Retinal pigment epithelial cell (primary cell): Measurements from ENCODE around the gene ADAMTS6.

Experiments used
- DNase-seq: peaks from one replicate; pipeline ENCODE4 v3.0.0-alpha.2; 2010; ENCODE audit warnings: low read depth
- H3K4me3 ChIP-seq: 2 replicates; pipeline ENCODE4 v1.5.1; 2011; ENCODE audit warnings: mild to moderate bottlenecking, low read length, control low read depth, moderate library complexity
- TF ChIP-seq, protein P1 (sequence below): conservative IDR thresholded peaks from 2 replicates; pipeline ENCODE4 v1.5.1; 2011; ENCODE audit warnings: low read depth, low read length, control low read depth, inconsistent platforms

Gene ADAMTS6

DNA sequence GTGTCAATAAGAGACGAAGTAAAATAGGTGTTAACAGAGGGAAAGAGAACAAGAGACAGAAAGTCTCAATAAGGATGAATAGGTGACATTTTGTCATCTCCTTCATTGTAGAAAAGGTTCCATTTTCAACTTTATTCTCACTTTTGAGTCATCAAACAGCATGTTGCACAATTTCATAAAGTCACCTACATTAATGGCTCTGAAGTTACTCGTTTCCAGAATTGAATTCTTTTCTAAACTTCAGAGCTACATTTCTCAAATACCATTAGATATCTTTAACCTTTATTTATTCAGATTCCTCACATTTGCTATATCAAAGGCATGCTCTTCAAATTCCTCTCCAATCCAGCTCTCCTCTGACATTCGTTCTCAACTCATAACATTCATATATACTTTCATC, 13.1 kb downstream of the ADAMTS6 start:
- no peak overlapping the region for H3K4me3 ChIP-seq
- TF ChIP-seq, protein P1, sequence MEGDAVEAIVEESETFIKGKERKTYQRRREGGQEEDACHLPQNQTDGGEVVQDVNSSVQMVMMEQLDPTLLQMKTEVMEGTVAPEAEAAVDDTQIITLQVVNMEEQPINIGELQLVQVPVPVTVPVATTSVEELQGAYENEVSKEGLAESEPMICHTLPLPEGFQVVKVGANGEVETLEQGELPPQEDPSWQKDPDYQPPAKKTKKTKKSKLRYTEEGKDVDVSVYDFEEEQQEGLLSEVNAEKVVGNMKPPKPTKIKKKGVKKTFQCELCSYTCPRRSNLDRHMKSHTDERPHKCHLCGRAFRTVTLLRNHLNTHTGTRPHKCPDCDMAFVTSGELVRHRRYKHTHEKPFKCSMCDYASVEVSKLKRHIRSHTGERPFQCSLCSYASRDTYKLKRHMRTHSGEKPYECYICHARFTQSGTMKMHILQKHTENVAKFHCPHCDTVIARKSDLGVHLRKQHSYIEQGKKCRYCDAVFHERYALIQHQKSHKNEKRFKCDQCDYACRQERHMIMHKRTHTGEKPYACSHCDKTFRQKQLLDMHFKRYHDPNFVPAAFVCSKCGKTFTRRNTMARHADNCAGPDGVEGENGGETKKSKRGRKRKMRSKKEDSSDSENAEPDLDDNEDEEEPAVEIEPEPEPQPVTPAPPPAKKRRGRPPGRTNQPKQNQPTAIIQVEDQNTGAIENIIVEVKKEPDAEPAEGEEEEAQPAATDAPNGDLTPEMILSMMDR: no peak
- DNase-seq: no peak

DNA sequence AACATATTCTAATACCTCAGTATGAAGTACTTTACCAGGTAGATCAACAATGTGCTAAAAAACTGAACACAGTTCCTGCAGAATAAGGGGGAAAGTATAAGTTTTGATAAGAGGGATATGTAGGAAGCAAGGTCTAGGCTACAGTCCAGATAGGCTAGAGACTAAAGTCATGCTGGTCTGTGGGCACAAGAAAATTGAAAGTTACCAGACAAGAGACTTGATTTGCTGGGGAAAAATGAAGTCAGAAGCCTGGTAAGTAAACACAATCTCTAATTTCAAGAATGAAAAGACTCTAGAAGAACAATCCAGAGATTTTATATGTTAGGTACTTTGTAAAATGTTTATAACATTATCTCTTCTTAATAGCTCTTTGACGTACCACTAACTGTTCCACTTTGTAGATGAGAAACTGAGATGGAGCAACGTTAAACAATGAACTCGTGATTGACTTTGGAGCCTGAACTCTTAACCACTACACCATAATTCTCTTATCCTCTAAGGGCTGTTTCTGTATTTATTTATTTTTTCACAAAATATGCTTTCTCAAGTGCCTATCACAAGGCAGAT, 19.5 kb downstream of the ADAMTS6 start:
- no peak overlapping the region for H3K4me3 ChIP-seq
- DNase-seq: no peak
- TF ChIP-seq, protein P1: no peak

DNA sequence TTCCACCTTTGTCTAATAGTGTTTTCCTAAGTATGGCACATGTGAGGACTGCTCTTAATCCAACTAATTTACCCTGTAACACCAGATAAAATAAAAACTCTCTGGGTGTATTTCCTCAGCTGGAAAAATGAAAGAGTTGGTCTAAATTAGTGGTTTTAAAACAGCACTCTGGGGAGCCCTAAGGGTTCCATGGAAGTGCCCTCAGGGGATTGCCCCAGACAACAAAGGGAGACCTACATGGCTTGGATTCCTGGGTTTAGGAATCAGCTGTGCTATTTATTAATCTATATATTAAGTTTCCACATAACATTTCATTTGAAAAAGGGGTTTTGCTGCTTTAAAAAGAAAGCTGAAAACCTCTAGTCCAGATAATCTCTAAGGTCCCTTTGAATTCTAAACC, 20.2 kb downstream of the ADAMTS6 start:
- TF ChIP-seq, protein P1: no peak
- no peak for DNase-seq
- no peak overlapping the region for H3K4me3 ChIP-seq

DNA sequence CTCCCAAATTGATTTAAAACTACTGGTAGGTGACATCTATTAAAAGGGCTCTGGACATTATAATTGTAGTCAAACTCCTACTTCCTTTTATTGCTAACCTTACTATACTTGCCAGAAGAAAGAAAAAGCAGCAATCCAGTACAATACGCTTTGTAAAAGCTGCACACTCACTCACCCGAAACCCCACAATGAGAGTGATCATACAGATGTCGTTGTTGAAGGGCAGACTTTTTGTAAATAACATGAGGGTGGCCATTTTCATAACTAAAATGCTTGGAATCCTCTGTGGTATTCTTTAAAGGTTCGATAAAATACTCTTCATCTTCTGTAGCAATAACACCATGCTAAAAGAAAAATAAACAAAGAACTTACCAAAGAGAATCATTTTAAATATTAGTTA, 21.7 kb downstream of the ADAMTS6 start:
- no peak overlapping the region for H3K4me3 ChIP-seq
- DNase-seq: no peak
- TF ChIP-seq, protein P1: no peak

DNA sequence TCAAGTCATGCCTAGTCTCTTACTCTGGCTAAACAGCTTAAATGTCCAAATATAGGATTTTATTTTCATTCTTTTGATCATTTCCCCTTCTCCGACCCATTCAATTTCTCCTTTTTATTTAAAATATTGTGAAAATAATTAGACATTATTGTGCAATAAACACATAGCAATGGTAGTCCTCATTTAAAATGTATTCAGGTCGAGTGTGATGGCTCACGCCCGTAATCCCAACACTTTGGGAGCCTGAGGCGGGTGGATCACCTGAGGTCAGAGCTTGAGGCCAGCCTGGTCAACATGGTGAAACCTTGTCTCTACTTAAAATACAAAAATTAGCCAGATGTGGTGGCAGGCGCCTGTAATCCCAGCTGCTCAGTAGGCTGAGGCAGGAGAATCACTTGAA, 26.7 kb downstream of the ADAMTS6 start:
- H3K4me3 ChIP-seq: no peak overlapping the region
- no peak for DNase-seq
- TF ChIP-seq, protein P1: no peak

DNA sequence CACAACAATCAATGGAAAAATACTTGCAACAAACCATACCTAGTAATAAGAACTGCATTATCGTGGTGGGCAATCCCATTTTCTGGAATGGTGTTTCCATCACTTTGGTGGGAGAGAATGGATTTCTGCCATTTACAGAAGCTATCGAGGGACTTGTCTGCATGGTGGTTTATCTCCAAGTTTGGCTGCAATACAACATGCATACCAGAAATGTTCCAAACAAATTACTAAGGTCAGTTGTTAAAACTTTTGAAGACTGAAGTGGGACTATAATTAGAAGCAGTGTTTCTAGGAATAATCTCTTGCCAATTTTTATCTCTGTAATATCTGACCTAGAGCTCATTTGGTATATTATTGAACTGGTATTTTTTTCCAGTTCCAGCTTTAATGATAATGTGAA, 30.3 kb downstream of the ADAMTS6 start:
- no peak for DNase-seq
- TF ChIP-seq, protein P1: no peak
- H3K4me3 ChIP-seq: no peak overlapping the region

DNA sequence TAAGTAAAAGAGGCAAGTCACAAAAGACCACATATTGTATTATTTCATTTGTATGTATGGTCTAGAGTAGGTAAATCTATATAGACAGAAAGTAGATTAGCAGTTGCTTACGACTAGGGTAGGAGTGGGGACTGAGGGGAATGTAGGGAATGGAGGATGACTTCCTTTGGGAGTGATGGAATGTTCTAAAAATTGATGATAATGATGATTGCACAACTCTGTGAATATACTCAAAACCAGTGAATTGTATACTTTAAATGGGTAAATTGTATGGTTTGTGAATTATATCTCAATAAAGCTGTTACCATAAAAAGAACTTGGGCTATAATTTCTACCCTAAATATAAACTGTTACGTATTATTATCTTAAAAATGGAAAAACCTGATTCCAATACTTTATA, 35.0 kb downstream of the ADAMTS6 start:
- TF ChIP-seq, protein P1: no peak
- DNase-seq: no peak
- H3K4me3 ChIP-seq: no peak overlapping the region
